Trophoblast cell (in vitro differentiated cells and primary cell): ENCODE data around the gene DAZAP1.

ENCODE experiments used
- DNase-seq, 2 donors: peaks; one replicate each; pipeline ENCODE4 v3.0.0-alpha.2; 2016
- H2AFZ ChIP-seq: 2 replicates; pipeline ENCODE4 v1.6.1; 2013; ENCODE audit warnings: low read length, moderate library complexity, mild to moderate bottlenecking; ENCODE audit not compliant: insufficient read depth, poor library complexity
- H2AK5ac ChIP-seq: 2 replicates; pipeline ENCODE4 v1.6.1; 2013; ENCODE audit warnings: mild to moderate bottlenecking, low read length
- H2BK120ac ChIP-seq: 2 replicates; pipeline ENCODE4 v1.6.1; 2013; ENCODE audit warnings: low read length, mild to moderate bottlenecking, moderate library complexity; ENCODE audit not compliant: insufficient read depth, poor library complexity
- H2BK12ac ChIP-seq: 2 replicates; pipeline ENCODE4 v1.6.1; 2013; ENCODE audit warnings: mild to moderate bottlenecking, low read length, moderate library complexity
- H2BK5ac ChIP-seq: 2 replicates; pipeline ENCODE4 v1.6.1; 2013; ENCODE audit warnings: low read length, low read depth, moderate library complexity, mild to moderate bottlenecking; ENCODE audit not compliant: poor library complexity
- H3K14ac ChIP-seq: 2 replicates; pipeline ENCODE4 v1.6.1; 2013; ENCODE audit warnings: mild to moderate bottlenecking, low read length
- H3K18ac ChIP-seq: 2 replicates; pipeline ENCODE4 v1.6.1; 2013; ENCODE audit warnings: mild to moderate bottlenecking, low read length
- H3K23ac ChIP-seq: 2 replicates; pipeline ENCODE4 v1.6.1; 2013; ENCODE audit warnings: low read length
- H3K27ac ChIP-seq: 2 replicates; pipeline ENCODE4 v1.5.1; 2013; ENCODE audit warnings: low read depth, mild to moderate bottlenecking, inconsistent platforms, low read length, moderate library complexity
- H3K27me3 ChIP-seq: 2 replicates; pipeline ENCODE4 v1.6.1; 2013; ENCODE audit warnings: inconsistent platforms, mild to moderate bottlenecking, low read length, moderate library complexity; ENCODE audit not compliant: insufficient read depth
- H3K36me3 ChIP-seq, 2 experiments: 1 replicate in 1 of 2; 2 replicates in 1 of 2; pipeline ENCODE4 v1.6.1; 2013; ENCODE audit warnings: low read length in 2 of 2, mild to moderate bottlenecking in 2 of 2, moderate library complexity in 1 of 2; ENCODE audit not compliant: insufficient read depth in 2 of 2, control insufficient read depth in 1 of 2
- H3K4ac ChIP-seq: 2 replicates; pipeline ENCODE4 v1.6.1; 2013; ENCODE audit warnings: low read depth, mild to moderate bottlenecking, low read length, moderate library complexity
- H3K4me1 ChIP-seq, 2 experiments: 1 replicate in 1 of 2; 2 replicates in 1 of 2; pipeline ENCODE4 v1.6.1; 2013; ENCODE audit warnings: low read length in 2 of 2, mild to moderate bottlenecking in 2 of 2, moderate library complexity in 1 of 2; ENCODE audit not compliant: insufficient read depth in 2 of 2, control insufficient read depth in 1 of 2
- H3K4me2 ChIP-seq: 2 replicates; pipeline ENCODE4 v1.6.1; 2013; ENCODE audit warnings: inconsistent platforms, mild to moderate bottlenecking, low read length, moderate library complexity
- H3K4me3 ChIP-seq: 2 replicates; pipeline ENCODE4 v1.5.1; 2013; ENCODE audit warnings: mild to moderate bottlenecking, low read depth, low read length, inconsistent platforms
- H3K79me1 ChIP-seq: one replicate; pipeline ENCODE4 v1.6.1; 2013; ENCODE audit warnings: low read length
- H3K79me2 ChIP-seq: 2 replicates; pipeline ENCODE4 v1.6.1; 2013; ENCODE audit warnings: low read length, mild to moderate bottlenecking; ENCODE audit not compliant: control insufficient read depth, insufficient read depth, poor library complexity
- H3K9ac ChIP-seq: 2 replicates; pipeline ENCODE4 v1.6.1; 2013; ENCODE audit warnings: mild to moderate bottlenecking, low read length
- H3K9me3 ChIP-seq: 2 replicates; pipeline ENCODE4 v1.6.1; 2013; ENCODE audit warnings: low read depth, mild to moderate bottlenecking, control low read depth, inconsistent platforms, low read length; ENCODE audit not compliant: insufficient read depth
- H4K12ac ChIP-seq: 2 replicates; pipeline ENCODE4 v1.6.1; 2013; ENCODE audit warnings: low read depth, mild to moderate bottlenecking, low read length, moderate library complexity
- H4K8ac ChIP-seq: 2 replicates; pipeline ENCODE4 v1.6.1; 2013; ENCODE audit warnings: low read depth, mild to moderate bottlenecking, low read length, moderate library complexity
- H4K91ac ChIP-seq: one replicate; pipeline ENCODE4 v1.6.1; 2013; ENCODE audit warnings: low read depth, mild to moderate bottlenecking, low read length, moderate library complexity
- WGBS: extraction: QIAGEN DNeasy Blood & Tissue Kit; methylation state at CpG from one replicate; pipeline ENCODE4 v1.1.7; 2013; ENCODE audit warnings: missing lambda C conversion rate; ENCODE audit not compliant: insufficient read length, insufficient coverage; ENCODE audit errors: extremely low coverage; 5-methylcytosine and 5-hydroxymethylcytosine counted together

DAZAP1 gene

DNA sequence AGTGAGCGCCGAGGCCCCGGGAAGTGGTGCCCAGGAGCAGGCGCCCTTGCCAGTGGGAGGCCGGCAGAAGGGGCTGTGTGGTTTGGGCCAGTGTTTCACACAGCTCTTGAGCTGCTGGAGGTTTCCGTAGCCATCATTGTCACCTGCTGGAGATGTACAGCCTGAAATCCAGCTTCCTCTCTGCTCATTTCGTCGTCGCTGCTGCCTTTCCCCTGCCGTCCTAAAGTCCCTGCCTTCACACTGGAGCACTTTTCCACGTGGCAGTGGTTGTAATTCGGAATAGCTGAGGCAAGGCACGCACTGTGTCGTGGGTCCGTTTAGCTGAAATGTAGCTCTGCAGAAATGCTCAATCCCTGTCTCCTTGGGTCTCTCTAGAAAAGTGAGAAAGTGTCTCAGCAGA is 13.2 kb downstream of the DAZAP1 start:
- Histone ChIP-seq H4K91ac (no peak overlapping the region), H3K79me2 (peaks cover 20% of the 10 kb centered on the region), H3K9ac (no peak overlapping the region), H4K8ac (no peak overlapping the region), H2BK12ac (no peak overlapping the region), H2BK120ac (no peak overlapping the region), H3K4me3 (no peak overlapping the region), H3K27ac (no peak overlapping the region), H3K4ac (no peak overlapping the region), H3K27me3 (no peaks in the 10 kb centered on the region), H3K9me3 (peaks cover 4% of the 10 kb centered on the region), H3K36me3 (peaks cover 89 to 91% of the 10 kb centered on the region in 2 experiments), H4K12ac (no peak overlapping the region), H3K23ac (no peak overlapping the region), H2AFZ (no peak overlapping the region), H3K4me2 (no peak overlapping the region), H2BK5ac (no peak overlapping the region), H3K18ac (no peak overlapping the region), H3K79me1 (no peaks in the 10 kb centered on the region), H2AK5ac (no peak overlapping the region), H3K14ac (no peak overlapping the region), H3K4me1 (peaks cover 13 to 16% of the 10 kb centered on the region in 2 experiments)
- DNase-seq = no peak
- no CpG with 5 or more reads among the region's 15 CpGs for WGBS

DNA sequence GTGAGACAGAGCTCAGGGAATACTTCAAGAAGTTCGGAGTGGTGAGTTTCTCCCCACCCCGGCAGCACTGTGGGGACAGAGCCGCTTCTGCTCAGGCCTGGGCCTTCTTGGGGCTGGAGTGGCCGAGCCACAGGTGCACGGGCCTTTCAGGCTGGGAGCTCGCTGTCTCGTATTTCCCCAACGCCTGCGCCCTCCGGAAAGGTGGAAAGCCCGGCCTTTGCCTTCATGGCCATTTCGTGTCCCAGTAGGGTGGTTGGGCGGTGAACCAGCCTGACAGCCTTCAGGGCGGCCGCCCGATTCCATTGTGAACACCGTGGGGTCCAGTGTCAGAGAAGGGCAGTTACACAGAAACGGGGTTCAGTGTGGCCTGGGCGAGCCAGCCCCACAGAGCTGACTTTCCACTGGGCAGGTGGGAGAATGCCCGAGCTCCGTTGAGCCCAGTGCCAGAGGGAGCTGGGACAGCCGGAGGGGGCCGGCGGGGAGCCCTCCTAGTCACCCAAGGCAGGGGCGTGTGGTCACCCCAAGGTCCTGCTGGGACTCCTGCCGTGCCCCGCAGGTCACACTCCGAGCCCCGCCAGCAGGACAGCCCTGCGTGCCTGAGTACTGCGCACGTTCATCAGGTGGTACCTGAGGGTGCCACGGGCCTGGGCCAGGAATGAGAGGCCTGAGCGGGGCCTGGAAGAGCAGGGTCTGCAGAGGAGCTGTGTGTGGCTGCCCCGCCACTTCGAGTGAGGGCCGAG is 14.0 kb downstream of the DAZAP1 start:
- Histone ChIP-seq H3K9ac (no peak overlapping the region), H2BK12ac (no peak overlapping the region), H2BK120ac (no peak overlapping the region), H4K12ac (no peak overlapping the region), H3K4me2 (no peak overlapping the region), H3K4ac (peak overlapping the region; percentile 19), H4K91ac (no peak overlapping the region), H3K79me1 (no peaks in the 10 kb centered on the region), H2BK5ac (no peak overlapping the region), H2AFZ (no peak overlapping the region), H3K23ac (no peak overlapping the region), H3K14ac (no peak overlapping the region), H3K79me2 (peaks cover 12% of the 10 kb centered on the region), H3K18ac (no peak overlapping the region), H2AK5ac (no peak overlapping the region), H3K4me3 (no peak overlapping the region), H3K36me3 (peaks cover 89 to 92% of the 10 kb centered on the region in 2 experiments), H3K27ac (no peak overlapping the region), H4K8ac (no peak overlapping the region), H3K27me3 (no peaks in the 10 kb centered on the region), H3K4me1 (peaks cover 10 to 16% of the 10 kb centered on the region in 2 experiments), H3K9me3 (peaks cover 4% of the 10 kb centered on the region)
- DNase-seq = no peak
- no CpG with 5 or more reads among the region's 37 CpGs for WGBS

DNA sequence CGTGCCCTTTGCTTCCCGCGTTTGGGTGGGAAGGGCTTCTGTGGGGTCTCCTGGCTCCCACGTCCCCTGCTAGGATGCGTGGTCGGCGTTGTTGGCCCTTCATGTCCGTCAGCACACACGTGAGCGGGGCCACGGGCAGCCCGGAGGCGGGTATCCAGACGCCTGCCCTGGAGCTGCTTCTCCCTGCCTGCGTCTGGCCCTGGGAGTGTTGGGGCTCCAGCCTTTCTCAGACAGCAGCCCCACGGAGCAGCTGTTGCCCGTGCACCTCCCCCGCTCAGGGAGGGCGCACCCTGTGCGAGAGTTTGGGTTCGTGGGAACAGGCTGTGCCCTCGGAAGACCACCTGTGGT is 14.5 kb downstream of the DAZAP1 start:
- Histone ChIP-seq H3K4me3 (no peak overlapping the region), H2AFZ (no peak overlapping the region), H2BK120ac (no peak overlapping the region), H4K91ac (no peak overlapping the region), H3K36me3 (peaks cover 87 to 90% of the 10 kb centered on the region in 2 experiments), H3K27me3 (no peaks in the 10 kb centered on the region), H3K4me2 (no peak overlapping the region), H3K79me2 (peaks cover 7% of the 10 kb centered on the region), H4K12ac (no peak overlapping the region), H3K18ac (no peak overlapping the region), H3K27ac (no peak overlapping the region), H3K9me3 (peaks cover 4% of the 10 kb centered on the region), H3K23ac (no peak overlapping the region), H3K9ac (no peak overlapping the region), H2BK12ac (no peak overlapping the region), H3K4ac (no peak overlapping the region), H2AK5ac (no peak overlapping the region), H3K79me1 (no peaks in the 10 kb centered on the region), H3K4me1 (peaks cover 9 to 14% of the 10 kb centered on the region in 2 experiments), H3K14ac (no peak overlapping the region), H4K8ac (no peak overlapping the region), H2BK5ac (no peak overlapping the region)
- WGBS = no CpG with 5 or more reads among the region's 22 CpGs
- DNase-seq = no peak

DNA sequence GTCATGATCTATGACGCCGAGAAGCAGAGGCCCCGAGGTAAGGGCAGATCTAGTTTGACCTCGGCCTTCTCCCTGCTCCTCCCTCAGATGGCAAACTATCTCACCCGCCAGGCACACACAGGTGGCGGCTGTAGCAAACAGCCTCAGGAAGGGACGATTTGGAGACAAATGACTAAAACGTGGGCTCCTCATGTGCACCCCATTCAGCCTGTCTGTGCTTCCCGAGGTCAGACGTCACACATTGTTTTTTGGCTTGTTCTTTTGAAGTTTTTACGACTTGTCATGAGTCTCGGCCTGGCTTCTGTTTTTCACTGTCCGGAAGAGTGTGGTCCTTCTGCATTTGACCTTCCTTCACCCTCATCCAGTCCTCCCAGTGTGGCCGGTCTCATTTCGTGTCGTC is 15.0 kb downstream of the DAZAP1 start:
- H4K12ac ChIP-seq = no peak overlapping the region
- peaks cover 2% of the 10 kb centered on the region for H3K9me3 ChIP-seq
- no peak overlapping the region for H3K4ac ChIP-seq
- no peak overlapping the region for H2BK12ac ChIP-seq
- no peak overlapping the region for H2AK5ac ChIP-seq
- peaks cover 87 to 90% of the 10 kb centered on the region in 2 experiments for H3K36me3 ChIP-seq
- no peak overlapping the region for H4K8ac ChIP-seq
- H2AFZ ChIP-seq = no peak overlapping the region
- H3K23ac ChIP-seq = no peak overlapping the region
- H2BK120ac ChIP-seq = no peak overlapping the region
- no peak overlapping the region for H3K4me2 ChIP-seq
- WGBS = no CpG with 5 or more reads among the region's 16 CpGs
- H3K27me3 ChIP-seq = no peaks in the 10 kb centered on the region
- H3K27ac ChIP-seq = no peak overlapping the region
- H3K18ac ChIP-seq = no peak overlapping the region
- peaks cover 9 to 14% of the 10 kb centered on the region in 2 experiments for H3K4me1 ChIP-seq
- H4K91ac ChIP-seq = no peak overlapping the region
- no peak overlapping the region for H3K14ac ChIP-seq
- H2BK5ac ChIP-seq = no peak overlapping the region
- no peaks in the 10 kb centered on the region for H3K79me1 ChIP-seq
- H3K79me2 ChIP-seq = peaks cover 3% of the 10 kb centered on the region
- no peak overlapping the region for H3K9ac ChIP-seq
- H3K4me3 ChIP-seq = no peak overlapping the region
- no peak for DNase-seq
